H9 (cell line): ENCODE results near the gene BCL7C. TPM values are rescaled to one million over a fixed set of nuclear protein-coding genes. Genes with fewer than 3 reads are reported as not detected.

Experiments used
- DNase-seq: peaks from one replicate; pipeline ENCODE4 v3.0.0-alpha.2; 2017
- H2AFZ ChIP-seq: one replicate; pipeline ENCODE4 v1.6.1; 2013; ENCODE audit warnings: mild to moderate bottlenecking, low read length, control low read depth, moderate library complexity
- H2AK5ac ChIP-seq: 2 replicates; pipeline ENCODE4 v1.6.1; 2013; ENCODE audit warnings: low read length, control low read depth, mixed read lengths; ENCODE audit not compliant: insufficient read length
- H2BK120ac ChIP-seq: one replicate; pipeline ENCODE4 v1.6.1; 2013; ENCODE audit warnings: low read depth, mild to moderate bottlenecking, low read length, control low read depth, inconsistent platforms; ENCODE audit not compliant: poor library complexity, severe bottlenecking
- H2BK12ac ChIP-seq: 2 replicates; pipeline ENCODE4 v1.6.1; 2013; ENCODE audit warnings: low read length, control low read depth, mixed read lengths, low read depth; ENCODE audit not compliant: insufficient read length
- H2BK15ac ChIP-seq: 2 replicates; pipeline ENCODE4 v1.6.1; 2013; ENCODE audit warnings: low read depth, low read length, control low read depth
- H2BK20ac ChIP-seq: one replicate; pipeline ENCODE4 v1.6.1; 2013; ENCODE audit warnings: low read depth, mild to moderate bottlenecking, low read length, control low read depth, inconsistent platforms; ENCODE audit not compliant: poor library complexity, severe bottlenecking
- H2BK5ac ChIP-seq: 2 replicates; pipeline ENCODE4 v1.6.1; 2013; ENCODE audit warnings: low read length, control low read depth, mixed read lengths; ENCODE audit not compliant: insufficient read length
- H3K14ac ChIP-seq: 2 replicates; pipeline ENCODE4 v1.6.1; 2013; ENCODE audit warnings: low read length, control low read depth; ENCODE audit not compliant: insufficient read depth
- H3K18ac ChIP-seq: 2 replicates; pipeline ENCODE4 v1.6.1; 2013; ENCODE audit warnings: low read depth, mild to moderate bottlenecking, mixed read lengths, low read length, control low read depth; ENCODE audit not compliant: insufficient read length
- H3K23ac ChIP-seq: 2 replicates; pipeline ENCODE4 v1.6.1; 2013; ENCODE audit warnings: low read length, control low read depth, mixed read lengths, low read depth; ENCODE audit not compliant: insufficient read length
- H3K23me2 ChIP-seq: 2 replicates; pipeline ENCODE4 v1.6.1; 2013; ENCODE audit warnings: low read depth, mild to moderate bottlenecking, mixed read lengths, low read length, control low read depth; ENCODE audit not compliant: insufficient read length, poor library complexity, severe bottlenecking
- H3K27ac ChIP-seq: 2 replicates; pipeline ENCODE4 v1.5.1; 2013; ENCODE audit warnings: low read length, control low read depth, mixed read lengths, low read depth; ENCODE audit not compliant: insufficient read length
- H3K27me3 ChIP-seq: 2 replicates; pipeline ENCODE4 v1.6.1; 2013; ENCODE audit warnings: low read length, control low read depth, inconsistent platforms; ENCODE audit not compliant: insufficient read depth
- H3K4ac ChIP-seq: 2 replicates; pipeline ENCODE4 v1.6.1; 2013; ENCODE audit warnings: low read depth, mild to moderate bottlenecking, control low read depth, inconsistent platforms, low read length, moderate library complexity
- H3K4me1 ChIP-seq: 2 replicates; pipeline ENCODE4 v1.6.1; 2013; ENCODE audit warnings: low read length, control low read depth, inconsistent platforms; ENCODE audit not compliant: insufficient read depth
- H3K4me2 ChIP-seq: 2 replicates; pipeline ENCODE4 v1.6.1; 2013; ENCODE audit warnings: low read length, control low read depth, mixed read lengths; ENCODE audit not compliant: insufficient read length, insufficient read depth
- H3K56ac ChIP-seq: 2 replicates; pipeline ENCODE4 v1.6.1; 2013; ENCODE audit warnings: low read depth, mild to moderate bottlenecking, mixed read lengths, low read length, control low read depth; ENCODE audit not compliant: insufficient read length
- H3K79me1 ChIP-seq: 2 replicates; pipeline ENCODE4 v1.6.1; 2013; ENCODE audit warnings: low read depth, mild to moderate bottlenecking, moderate library complexity, low read length, control low read depth, inconsistent platforms; ENCODE audit not compliant: insufficient read depth, poor library complexity, severe bottlenecking
- H3K79me2 ChIP-seq: 2 replicates; pipeline ENCODE4 v1.6.1; 2013; ENCODE audit warnings: low read length, control low read depth, inconsistent platforms; ENCODE audit not compliant: insufficient read depth
- H3K9ac ChIP-seq: 2 replicates; pipeline ENCODE4 v1.6.1; 2013; ENCODE audit warnings: low read length, control low read depth, mixed read lengths; ENCODE audit not compliant: insufficient read length; ENCODE audit errors: extremely low read depth
- H3K9me3 ChIP-seq: one replicate; pipeline ENCODE4 v1.6.1; 2013; ENCODE audit warnings: low read depth, low read length, inconsistent platforms; ENCODE audit not compliant: control insufficient read depth
- H3T11ph ChIP-seq: one replicate; pipeline ENCODE4 v1.6.1; 2013; ENCODE audit warnings: mild to moderate bottlenecking, low read length, control low read depth, inconsistent platforms
- H4K20me1 ChIP-seq: one replicate; pipeline ENCODE4 v1.6.1; 2013; ENCODE audit not compliant: control insufficient read depth, insufficient read length, insufficient read depth
- H4K5ac ChIP-seq: 2 replicates; pipeline ENCODE4 v1.6.1; 2013; ENCODE audit warnings: low read depth, mild to moderate bottlenecking, mixed read lengths, low read length, control low read depth; ENCODE audit not compliant: insufficient read length
- H4K8ac ChIP-seq: replicated peaks from 2 replicates; pipeline ENCODE4 v1.6.1; 2013; ENCODE audit warnings: low read length, control low read depth, mixed read lengths, low read depth; ENCODE audit not compliant: insufficient read length
- H4K91ac ChIP-seq: 2 replicates; pipeline ENCODE4 v1.6.1; 2013; ENCODE audit warnings: low read depth, mild to moderate bottlenecking, moderate library complexity, mixed read lengths, low read length, control low read depth; ENCODE audit not compliant: insufficient read length
- H3K27ac Mint-ChIP-seq, 3 experiments: 2 replicates in 2 of 3; 3 replicates in 1 of 3; pipeline ENCODE4 v1.8.0; 2020 to 2021; ENCODE audit warnings: mixed read lengths in 3 of 3, mild to moderate bottlenecking in 1 of 3, moderate library complexity in 1 of 3
- H3K27me3 Mint-ChIP-seq: 2 replicates; pipeline ENCODE4 v1.8.0; 2021; ENCODE audit warnings: low read depth, mild to moderate bottlenecking, moderate library complexity, mixed read lengths
- H3K36me3 Mint-ChIP-seq, 3 experiments: 2 replicates in 2 of 3; 3 replicates in 1 of 3; pipeline ENCODE4 v1.8.0; 2020 to 2021; ENCODE audit warnings: low read depth in 3 of 3, mixed read lengths in 3 of 3; ENCODE audit not compliant: insufficient read depth in 1 of 3
- H3K4me1 Mint-ChIP-seq, 2 experiments: 2 replicates each; pipeline ENCODE4 v1.8.0; 2020; ENCODE audit warnings: mixed read lengths in 2 of 2
- H3K4me3 Mint-ChIP-seq, 2 experiments: 2 replicates in 1 of 2; 3 replicates in 1 of 2; pipeline ENCODE4 v1.8.0; 2020 to 2021; ENCODE audit warnings: mild to moderate bottlenecking in 2 of 2, mixed read lengths in 2 of 2, moderate library complexity in 1 of 2
- H3K9me3 Mint-ChIP-seq, 2 experiments: 2 replicates in 1 of 2; 3 replicates in 1 of 2; pipeline ENCODE4 v1.8.0; 2020; ENCODE audit warnings: mild to moderate bottlenecking in 2 of 2, mixed read lengths in 2 of 2, moderate library complexity in 1 of 2
- CTCF ChIP-seq: fragments of 200-600 bp; sonication (generic); conservative IDR thresholded peaks from 3 replicates; pipeline ENCODE4 v1.8.0; 2021; ENCODE audit warnings: antibody characterized with exemption, mild to moderate bottlenecking
- WGBS: extraction: QIAGEN DNeasy Blood & Tissue Kit; methylation state at CpG from one replicate; pipeline ENCODE4 v1.1.7; 2013; ENCODE audit warnings: missing lambda C conversion rate, low lambda C conversion rate, mixed read lengths; ENCODE audit not compliant: insufficient read length; ENCODE audit errors: extremely low coverage; 5-methylcytosine and 5-hydroxymethylcytosine counted together
- total RNA-seq: library from RNA; stranded (reverse); gene quantifications from 2 replicates; pipeline ENCODE4 v1.2.1, GENCODE V29; 2021

Gene BCL7C
- total RNA-seq, 1 experiment from 2014 or later = 18.3 TPM

GRCh38 chr16:30888856-30889499, 4.9 kb downstream of the BCL7C start:
- Mint-ChIP-seq H3K36me3 (peaks cover 5 to 23% (median 21%) of the 10 kb centered on the region in 3 experiments; a peak in 6 of 7 replicates), H3K4me3 (no peak overlapping the region), H3K9me3 (no peaks in the 10 kb centered on the region; a peak in 1 of 5 replicates), H3K27me3 (no peaks in the 10 kb centered on the region; the same call in 1 of the 2 replicates), H3K27ac (peak overlapping the region in 1 of 3 experiments; percentile 38; a peak in 2 of 7 replicates), H3K4me1 (peaks cover 5 to 10% of the 10 kb centered on the region in 2 experiments)
- Histone ChIP-seq H2BK120ac (no peak overlapping the region), H4K20me1 (peaks cover 2% of the 10 kb centered on the region), H2BK15ac (no peak overlapping the region), H3K18ac (no peak overlapping the region), H3K23ac (no peak overlapping the region), H4K5ac (no peak overlapping the region), H2BK12ac (no peak overlapping the region), H4K91ac (no peak overlapping the region), H3K9ac (no peak overlapping the region), H3T11ph (no peak overlapping the region), H3K79me2 (no peaks in the 10 kb centered on the region), H4K8ac (no peak overlapping the region), H3K56ac (no peak overlapping the region), H3K27me3 (no peaks in the 10 kb centered on the region), H3K14ac (no peak overlapping the region; the same call in 1 of the 2 replicates), H3K79me1 (no peaks in the 10 kb centered on the region), H2AFZ (no peak overlapping the region), H3K27ac (no peak overlapping the region), H3K9me3 (no peaks in the 10 kb centered on the region), H2BK5ac (no peak overlapping the region), H3K4ac (no peak overlapping the region), H2AK5ac (no peak overlapping the region), H3K4me1 (no peaks in the 10 kb centered on the region), H3K23me2 (peaks cover 8% of the 10 kb centered on the region), H3K4me2 (no peak overlapping the region), H2BK20ac (no peak overlapping the region)
- DNase-seq = no peak
- TF ChIP-seq CTCF = no peak
- no CpG with 5 or more reads among the region's 8 CpGs for WGBS
